Measurements from ENCODE around the gene HAPSTR1.

The HAPSTR1 gene

DNA sequence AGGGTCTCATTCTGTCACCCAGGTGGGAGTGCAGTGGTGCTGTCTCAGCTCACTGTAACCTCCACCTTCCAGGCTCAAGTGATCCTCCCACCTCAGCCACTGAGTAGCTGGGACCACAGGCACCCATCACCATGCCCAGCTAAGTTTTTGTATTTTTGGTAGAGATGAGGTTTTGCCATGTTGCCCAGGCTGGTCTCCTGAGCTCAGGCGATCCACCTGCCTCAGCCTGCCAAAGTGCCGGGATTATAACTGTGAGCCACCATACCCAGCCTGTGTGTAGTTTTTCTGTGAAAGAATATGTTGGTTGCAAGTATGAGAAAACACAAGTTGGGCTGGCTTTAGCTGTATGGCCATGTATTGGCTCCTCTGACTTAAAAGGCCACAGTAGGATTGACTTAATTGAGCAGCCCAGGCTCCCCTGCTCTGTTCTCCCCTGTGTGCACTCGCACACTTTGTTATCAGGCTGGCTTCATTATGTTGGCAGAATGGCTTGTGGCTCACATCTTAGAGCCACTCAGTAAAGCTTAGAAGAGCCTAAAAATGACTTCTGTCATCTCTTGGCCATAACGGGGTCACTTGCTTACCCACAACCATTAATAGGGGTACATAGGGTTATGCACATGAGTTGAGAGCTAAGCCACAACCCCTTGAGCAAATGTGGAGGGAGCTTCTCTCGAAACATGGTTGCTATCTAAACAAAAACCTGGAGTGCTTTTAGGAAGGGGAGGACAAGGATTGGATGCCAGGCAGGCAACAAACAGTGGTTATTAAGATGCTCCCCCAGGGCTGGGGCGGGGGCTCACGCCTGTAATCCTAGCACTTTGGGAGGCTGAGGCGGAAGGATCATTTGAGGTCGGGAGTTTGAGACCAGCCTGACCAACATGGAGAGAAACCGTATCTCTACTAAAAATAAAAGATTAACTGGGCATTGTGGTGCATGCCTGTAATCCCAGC is 6.1 kb downstream of the HAPSTR1 start:
- DNase-seq, result no peak

DNA sequence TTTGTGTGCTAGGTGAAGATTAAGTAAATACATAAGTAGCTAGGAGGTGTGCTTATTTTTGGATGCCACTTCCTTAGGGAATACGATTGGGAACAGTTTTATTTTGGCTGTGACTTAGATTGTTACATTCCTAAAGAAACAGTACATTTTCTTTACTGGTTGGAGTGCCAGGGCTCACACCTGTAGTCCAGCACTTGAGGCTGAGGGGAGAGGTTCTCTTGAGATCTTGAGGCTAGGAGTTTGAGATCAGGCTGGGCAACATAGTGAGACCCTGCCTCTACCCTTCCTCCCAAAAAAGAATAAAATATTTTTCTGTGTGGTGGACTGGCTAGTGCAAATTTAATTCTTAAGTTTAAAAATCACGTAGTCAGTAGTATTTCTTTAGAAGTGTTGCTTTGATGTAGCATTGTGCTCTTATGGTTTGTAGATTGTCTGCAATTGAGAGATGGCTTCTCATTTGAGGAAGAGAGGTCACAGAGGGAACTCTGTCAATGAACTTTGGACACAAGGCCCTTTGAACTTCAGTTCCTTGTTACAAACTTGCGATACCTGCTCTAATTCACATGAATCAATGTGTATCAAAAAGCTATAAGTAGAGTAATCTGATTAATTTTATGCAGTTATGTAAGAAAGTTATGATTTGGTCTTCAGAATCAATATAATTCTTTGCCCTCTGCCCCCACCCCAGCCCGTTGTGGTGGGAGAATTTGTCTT is 7.1 kb downstream of the HAPSTR1 start:
- no peak for DNase-seq

DNA sequence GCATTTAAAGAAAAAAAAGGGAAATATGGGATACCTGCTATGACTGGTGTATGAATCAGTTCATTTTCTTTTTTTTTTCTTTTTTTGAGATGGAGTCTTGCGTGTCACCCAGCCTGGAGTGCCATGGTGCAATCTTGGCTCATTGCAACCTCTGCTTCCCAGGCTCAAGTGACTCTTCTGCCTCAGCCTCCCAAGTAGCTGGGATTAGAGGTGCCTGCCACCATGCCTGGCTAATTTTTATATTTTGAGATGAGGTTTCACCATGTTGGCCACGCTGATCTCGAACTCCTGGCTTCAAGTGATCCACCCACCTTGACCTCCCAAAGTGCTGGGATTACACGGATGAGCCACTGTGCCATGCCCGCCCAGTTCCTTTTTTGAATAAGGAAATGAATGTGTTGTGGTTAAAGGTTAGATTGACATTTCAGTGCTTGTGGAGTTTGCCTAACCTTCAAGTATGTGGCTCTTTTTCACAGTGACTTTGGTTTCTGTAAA is 7.7 kb downstream of the HAPSTR1 start:
- no peak for DNase-seq

GRCh38 chr16:9102379-9102778 is 10.9 kb downstream of the HAPSTR1 start:
- DNase-seq, result no peak

DNA sequence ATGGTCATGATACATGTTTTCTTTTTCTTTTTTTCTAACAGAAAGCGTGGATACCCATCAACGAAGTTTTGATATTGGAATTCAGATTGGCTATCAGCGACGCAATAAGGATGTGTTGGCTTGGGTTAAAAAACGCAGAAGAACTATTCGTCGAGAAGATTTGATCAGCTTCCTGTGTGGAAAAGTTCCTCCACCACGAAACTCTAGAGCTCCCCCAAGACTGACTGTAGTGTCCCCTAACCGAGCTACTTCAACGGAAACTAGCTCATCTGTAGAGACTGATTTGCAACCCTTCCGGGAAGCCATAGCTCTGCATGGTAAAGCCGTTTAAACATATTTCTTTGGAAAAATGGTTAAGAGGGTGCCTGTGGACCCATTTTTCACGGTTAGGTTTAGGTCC is 11.5 kb downstream of the HAPSTR1 start:
- no peak for DNase-seq

DNA sequence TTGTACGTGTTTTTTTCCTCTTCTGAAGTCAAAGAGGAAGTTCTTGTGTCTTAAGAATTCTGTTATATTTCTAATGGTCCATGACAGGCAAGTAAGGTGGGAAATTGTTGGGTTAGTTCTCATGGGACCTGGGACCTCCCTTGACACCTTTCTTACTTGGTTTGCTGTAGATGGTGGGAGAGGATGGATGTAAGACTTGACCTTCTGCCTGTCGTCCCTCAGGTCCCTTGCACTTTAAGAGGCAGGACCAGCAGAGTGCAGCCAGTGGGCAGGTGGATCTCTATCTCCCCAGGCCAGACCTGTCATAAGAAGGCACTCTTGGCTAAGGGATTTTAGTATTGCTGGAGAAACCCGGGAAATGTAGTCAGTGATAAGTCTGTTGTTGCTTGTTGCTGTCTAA is 12.1 kb downstream of the HAPSTR1 start:
- no peak for DNase-seq

GRCh38 chr16:9105189-9105588 is 13.7 kb downstream of the HAPSTR1 start:
- no peak for DNase-seq

- DNase-seq, result no peak
These were observed 15.9 kb downstream of the HAPSTR1 start for GRCh38 chr16:9107025-9107970.

- no peak for DNase-seq
These were observed 17.8 kb downstream of the HAPSTR1 start for GRCh38 chr16:9109255-9109654.

GRCh38 chr16:9112166-9112843 is 20.9 kb downstream of the HAPSTR1 start:
- no peak for DNase-seq

GRCh38 chr16:9112844-9113186 is 21.4 kb downstream of the HAPSTR1 start:
- no peak for DNase-seq

- no peak for DNase-seq
These were observed 22.3 kb downstream of the HAPSTR1 start for GRCh38 chr16:9113707-9114106.

DNA sequence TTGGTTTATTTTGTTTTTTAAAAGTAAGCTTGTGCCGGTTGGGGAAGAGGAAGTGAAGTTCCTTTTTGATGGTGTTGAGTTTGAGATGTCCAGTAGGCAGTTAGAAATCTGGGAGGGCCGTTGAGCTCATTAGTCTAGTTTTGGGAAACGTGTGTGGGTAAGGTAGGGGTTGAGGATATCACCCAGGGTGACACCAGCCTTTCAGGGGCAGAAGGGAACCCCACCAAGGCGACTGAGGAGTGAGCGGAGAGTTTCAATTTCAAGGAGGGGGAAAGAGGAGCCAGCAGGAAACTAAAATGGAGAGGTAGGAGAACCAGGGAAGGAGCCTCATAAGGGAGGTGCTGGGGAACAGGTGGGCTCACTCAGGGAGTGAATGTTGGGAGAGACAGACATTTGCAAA is 22.7 kb downstream of the HAPSTR1 start:
- no peak for DNase-seq

- no peak for DNase-seq
These were observed 23.4 kb downstream of the HAPSTR1 start for GRCh38 chr16:9114842-9115241.

DNA sequence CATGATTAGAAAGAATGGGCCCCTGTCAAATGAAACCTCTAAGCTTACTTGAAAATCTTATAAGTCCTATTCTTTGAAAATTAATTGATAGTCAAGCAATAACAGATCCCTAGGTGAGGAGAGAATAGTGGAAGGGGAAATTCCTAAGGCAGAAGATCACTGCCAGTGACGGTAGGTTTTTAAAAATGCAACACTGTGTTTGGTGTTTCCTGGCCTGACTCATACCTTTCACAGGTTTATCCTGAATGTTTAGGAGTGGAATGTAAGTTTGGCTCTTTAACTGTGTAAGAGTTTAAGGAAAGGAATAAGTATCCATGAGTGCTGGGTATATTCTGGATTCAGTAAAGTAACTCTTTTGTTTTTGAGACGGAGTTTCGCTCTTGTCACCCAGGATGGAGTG is 23.8 kb downstream of the HAPSTR1 start:
- DNase-seq, result no peak

GRCh38 chr16:9116141-9116540 is 24.7 kb downstream of the HAPSTR1 start:
- DNase-seq, result no peak

DNA sequence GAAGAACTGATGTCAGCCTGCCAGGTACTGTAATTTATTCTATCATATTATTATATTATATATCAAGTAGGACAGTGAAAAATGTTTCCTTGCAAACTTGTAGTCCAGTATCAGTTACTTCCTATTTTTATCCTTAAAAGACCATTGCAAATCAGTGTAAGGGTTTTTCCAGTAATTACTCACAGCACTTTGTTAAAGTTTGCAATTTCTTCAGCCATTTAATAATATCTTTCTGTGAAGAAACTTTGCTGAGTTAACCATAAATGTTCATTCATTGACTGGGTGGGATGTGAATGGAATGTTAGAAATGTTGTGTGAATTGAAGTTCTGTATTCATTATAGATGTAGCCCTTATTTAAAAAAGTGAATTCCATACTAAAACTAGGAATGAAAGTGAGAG is 26.7 kb downstream of the HAPSTR1 start:
- no peak for DNase-seq

DNA sequence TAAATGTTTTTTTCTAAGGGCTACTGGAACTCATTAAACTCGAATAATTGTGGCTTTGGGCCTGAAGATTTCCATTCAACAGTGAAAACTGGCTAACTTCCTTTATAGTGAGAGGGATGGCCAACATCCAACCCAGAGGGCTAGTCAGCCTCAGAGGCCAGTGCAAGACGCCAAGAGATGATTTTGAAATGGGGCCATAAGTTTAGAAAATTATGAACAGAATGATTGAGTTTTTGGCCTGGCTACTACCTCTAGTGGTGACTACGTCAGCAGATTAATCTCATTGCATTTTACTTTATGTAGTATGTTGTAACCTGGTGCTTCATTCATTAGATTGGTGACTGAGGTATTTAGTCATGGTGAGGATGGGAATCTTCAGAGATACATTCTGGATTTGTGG is 28.4 kb downstream of the HAPSTR1 start:
- no peak for DNase-seq

DNA sequence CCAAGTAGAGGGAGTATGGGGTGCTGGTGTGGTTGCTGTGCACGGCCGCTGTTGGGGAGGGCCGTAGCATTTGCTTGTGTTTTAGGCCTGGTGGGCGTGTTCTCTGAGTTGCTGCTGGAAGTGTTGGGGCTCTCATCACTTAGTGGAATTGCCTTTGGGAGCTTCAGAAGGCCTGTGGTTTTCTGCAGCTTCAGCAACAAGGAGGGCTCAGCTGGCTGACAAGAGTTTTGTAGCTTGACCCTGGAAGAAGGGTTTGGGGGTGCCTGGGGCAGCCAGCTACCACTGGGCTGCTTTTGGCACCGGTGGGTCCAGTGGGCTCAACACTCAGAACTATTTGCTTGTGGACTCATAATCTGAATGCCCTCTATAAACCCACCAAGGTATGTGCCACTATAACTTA is 30.9 kb downstream of the HAPSTR1 start:
- no peak for DNase-seq

DNA sequence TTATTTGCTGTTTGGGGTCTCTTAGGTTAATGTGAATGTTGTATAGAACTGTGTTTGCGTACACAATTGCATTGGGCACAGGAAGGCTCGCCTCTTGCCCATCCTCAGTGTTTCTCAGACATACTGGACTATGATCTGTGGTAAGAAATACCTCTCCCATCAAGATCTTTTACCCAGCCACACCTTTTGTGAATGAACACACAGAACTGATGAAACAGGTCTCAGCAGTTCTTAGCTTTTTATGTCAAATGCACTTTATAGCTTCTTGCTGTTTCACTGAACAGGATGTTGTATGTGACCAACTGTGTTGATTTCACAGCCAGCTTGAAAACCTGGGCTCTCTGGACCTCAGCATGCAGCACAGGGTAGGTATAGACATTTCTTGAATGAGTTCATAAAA is 31.5 kb downstream of the HAPSTR1 start:
- DNase-seq, result no peak

- no peak for DNase-seq
These were observed 32.0 kb downstream of the HAPSTR1 start for GRCh38 chr16:9123401-9123800.

GRCh38 chr16:9123871-9124270 is 32.4 kb downstream of the HAPSTR1 start:
- DNase-seq, result no peak
